Astrocyte of the spinal cord (primary cell): ENCODE data around the gene OR2H1.

Source experiments
- DNase-seq: peaks from one replicate; pipeline ENCODE4 v3.0.0; 2011; ENCODE audit warnings: low read depth, low spot score
- H3K4me3 ChIP-seq: 2 replicates; pipeline ENCODE4 v1.5.1; 2011; ENCODE audit warnings: low read depth, mild to moderate bottlenecking, low read length, moderate library complexity
- in situ Hi-C: cut with HindIII; loops from 2 replicates; pipeline ENCODE4 v1.10.0; 2017; ENCODE audit warnings: low sequenced_read_pairs
- TF ChIP-seq, protein P1 (sequence below): IDR thresholded peaks from 2 replicates; pipeline ENCODE4 v1.5.1; 2012; ENCODE audit warnings: low read depth, mild to moderate bottlenecking, low read length, inconsistent platforms

OR2H1 gene

DNA sequence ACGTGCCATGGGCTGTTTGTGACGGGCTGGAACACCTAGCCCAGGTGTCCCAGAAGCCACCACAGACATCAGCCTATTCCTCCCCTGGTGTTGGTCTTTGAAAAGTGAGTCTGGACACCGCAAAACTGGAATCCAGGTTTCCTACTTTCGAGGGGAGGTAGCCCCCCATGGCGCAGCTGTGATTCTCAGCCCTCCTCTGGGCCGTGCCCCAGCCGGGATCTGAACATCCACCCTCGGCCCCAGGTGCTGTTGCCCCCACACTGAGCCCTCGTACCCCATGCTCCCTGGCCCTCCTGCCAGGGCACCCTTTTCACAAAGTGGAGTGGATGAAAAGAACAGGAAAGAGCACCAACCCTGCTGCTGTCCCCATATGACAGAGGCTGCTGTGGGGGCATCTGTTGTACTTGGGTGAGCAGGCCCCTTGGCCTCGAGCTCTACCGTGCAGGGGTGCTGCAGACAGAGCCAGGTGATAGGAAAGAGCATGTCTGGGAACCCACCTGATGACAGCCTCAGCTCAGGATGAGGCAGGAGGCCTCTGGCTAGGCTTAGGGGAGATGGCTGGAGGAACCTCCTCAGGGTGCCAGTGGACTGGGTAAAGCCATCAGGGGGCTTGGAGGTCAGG is 49.6 kb downstream of the OR2H1 start:
- no peak for DNase-seq
- in situ Hi-C loops: no loop called here
- H3K4me3 ChIP-seq: no peak overlapping the region
- TF ChIP-seq, protein P1, sequence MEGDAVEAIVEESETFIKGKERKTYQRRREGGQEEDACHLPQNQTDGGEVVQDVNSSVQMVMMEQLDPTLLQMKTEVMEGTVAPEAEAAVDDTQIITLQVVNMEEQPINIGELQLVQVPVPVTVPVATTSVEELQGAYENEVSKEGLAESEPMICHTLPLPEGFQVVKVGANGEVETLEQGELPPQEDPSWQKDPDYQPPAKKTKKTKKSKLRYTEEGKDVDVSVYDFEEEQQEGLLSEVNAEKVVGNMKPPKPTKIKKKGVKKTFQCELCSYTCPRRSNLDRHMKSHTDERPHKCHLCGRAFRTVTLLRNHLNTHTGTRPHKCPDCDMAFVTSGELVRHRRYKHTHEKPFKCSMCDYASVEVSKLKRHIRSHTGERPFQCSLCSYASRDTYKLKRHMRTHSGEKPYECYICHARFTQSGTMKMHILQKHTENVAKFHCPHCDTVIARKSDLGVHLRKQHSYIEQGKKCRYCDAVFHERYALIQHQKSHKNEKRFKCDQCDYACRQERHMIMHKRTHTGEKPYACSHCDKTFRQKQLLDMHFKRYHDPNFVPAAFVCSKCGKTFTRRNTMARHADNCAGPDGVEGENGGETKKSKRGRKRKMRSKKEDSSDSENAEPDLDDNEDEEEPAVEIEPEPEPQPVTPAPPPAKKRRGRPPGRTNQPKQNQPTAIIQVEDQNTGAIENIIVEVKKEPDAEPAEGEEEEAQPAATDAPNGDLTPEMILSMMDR: no peak

DNA sequence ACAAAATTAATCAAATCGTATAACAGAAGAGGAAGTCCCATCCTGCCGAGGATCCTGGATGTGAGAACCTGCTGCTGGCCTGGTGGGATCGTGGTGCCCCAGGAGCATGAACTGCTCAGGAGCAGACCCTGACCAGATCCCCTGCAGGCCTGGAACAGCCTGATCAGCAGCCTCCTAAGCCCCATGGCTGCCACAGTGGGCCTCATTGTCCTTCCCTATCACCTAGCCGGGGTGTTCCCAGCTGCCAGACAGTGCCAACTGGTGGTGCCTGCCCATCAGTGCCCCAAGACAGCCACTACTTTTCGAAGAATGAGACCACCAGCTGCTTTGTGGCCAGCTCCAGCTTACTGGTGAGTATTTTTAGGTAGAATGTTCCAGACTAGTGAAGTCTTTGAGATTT is 50.4 kb downstream of the OR2H1 start:
- in situ Hi-C loops: no loop called here
- no peak for DNase-seq
- TF ChIP-seq, protein P1: no peak
- H3K4me3 ChIP-seq: no peak overlapping the region

DNA sequence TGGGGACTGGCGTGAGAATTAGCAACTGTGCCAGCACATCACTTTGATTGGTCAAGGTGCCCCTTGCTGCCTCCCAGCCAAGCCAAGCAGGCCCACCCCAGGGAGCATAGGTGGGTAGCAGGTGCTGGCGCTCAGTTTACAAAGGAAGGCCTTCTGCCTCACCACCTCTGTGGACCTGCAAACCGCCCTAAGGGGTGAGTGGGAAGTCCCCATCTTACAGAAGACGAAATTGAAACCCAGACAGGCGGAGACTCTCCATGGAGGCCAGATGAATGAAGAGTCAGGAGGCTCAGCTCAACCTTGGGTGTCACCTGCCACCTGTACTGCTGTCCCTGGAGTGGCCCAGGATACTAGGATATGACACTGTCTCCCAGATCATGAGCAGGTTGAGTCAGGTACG is 52.3 kb downstream of the OR2H1 start:
- in situ Hi-C loops: no loop called here
- no peak overlapping the region for H3K4me3 ChIP-seq
- no peak for DNase-seq
- TF ChIP-seq, protein P1: no peak

DNA sequence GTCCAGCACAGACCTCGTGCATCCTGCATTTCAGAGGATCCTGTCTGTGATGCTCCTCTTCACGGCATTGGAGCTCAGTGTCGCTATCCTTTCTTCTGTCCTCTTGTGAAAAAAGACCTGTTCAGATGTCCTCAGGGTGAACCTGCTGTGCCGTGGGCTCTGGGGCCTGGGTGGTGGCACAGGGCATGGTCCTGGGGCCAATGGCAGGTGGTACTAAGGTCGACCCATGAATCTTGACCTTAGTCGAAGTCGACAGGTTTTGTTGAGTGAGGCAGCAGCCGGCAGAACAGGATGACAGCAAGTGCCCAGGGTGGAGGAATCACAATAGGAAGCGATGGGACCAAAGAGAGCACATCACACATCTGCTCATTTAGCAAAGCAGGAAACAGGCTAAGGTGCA is 52.8 kb downstream of the OR2H1 start:
- TF ChIP-seq, protein P1: no peak
- H3K4me3 ChIP-seq: no peak overlapping the region
- in situ Hi-C loops: no loop called here
- DNase-seq: no peak

DNA sequence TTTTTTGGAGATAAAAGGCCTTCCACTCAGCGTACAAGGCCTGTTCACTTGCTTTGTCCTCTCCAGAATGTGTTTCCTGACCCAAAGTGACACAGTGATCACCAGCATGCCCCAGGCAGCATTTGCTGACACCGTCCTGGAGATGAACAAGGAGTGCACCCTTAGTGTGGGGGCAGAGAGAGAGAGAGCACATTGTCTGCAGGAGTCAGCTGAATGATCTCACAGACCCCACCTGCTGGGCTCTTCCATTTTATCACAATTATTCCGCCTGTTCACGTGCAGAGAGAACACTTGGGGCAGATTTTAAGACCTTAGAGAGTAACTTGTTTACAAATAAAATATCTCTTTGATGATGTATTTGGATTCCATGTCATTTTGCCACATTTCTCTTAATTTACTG is 53.2 kb downstream of the OR2H1 start:
- peak; percentile 3 for DNase-seq
- in situ Hi-C loops: no loop called here
- no peak overlapping the region for H3K4me3 ChIP-seq
- TF ChIP-seq, protein P1: no peak

DNA sequence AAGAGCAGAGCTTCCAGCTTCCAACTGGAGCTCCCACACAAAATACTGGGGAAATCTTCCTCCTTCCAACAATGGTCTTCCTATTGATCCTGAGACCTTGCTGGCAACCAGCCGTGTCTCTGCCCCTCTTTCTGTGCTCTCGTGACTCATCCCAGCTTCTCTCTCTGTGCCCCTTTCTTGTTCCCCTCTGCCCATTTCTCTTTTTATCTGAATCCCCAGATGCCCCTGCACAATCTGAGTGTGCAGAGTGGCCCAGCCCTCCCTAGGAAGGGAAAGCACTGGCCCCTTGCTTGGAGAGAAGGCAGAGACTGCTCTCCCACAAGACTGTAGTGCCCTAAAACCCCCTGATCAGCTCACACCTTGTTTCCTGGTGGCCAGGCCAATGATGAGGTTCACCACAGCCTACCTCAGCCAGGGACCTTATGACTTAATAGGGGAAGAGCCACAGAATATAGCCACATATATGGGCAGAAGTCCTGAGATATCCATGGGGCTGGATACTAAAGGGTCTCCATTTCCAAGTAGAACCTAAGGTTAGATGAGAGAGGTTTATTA is 53.9 kb downstream of the OR2H1 start:
- TF ChIP-seq, protein P1: no peak
- in situ Hi-C loops: no loop called here

More for the DNA sequence above, 53.9 kb downstream of the OR2H1 start:
- no peak overlapping the region for H3K4me3 ChIP-seq
- DNase-seq: no peak
